Right lobe of liver (tissue), 6 donors: ENCODE measurements around the gene SRGAP2B. TPM values are rescaled to one million over a fixed set of nuclear protein-coding genes. Genes with fewer than 3 reads are reported as not detected.
"Not testable (repeated sequence)": the region's sequence is repeated elsewhere in the genome, so short reads cannot be mapped to it uniquely, and the experiment has no call there.

ENCODE experiments used
- ATAC-seq, 4 donors: fragments of 200-7000 bp; cut with Tn5 transposase; one replicate each; pipeline ENCODE4 v1.9.1; 2020; ENCODE audit warnings: mild to moderate bottlenecking in 4 of 4, moderate library complexity in 4 of 4
- DNase-seq, 3 donors: peaks; one replicate each; pipeline ENCODE4 v3.0.0-alpha.2; 2020
- H3K27ac ChIP-seq, 3 donors: fragments of 200-600 bp; one replicate each; pipeline ENCODE4 v1.8.0; 2022
- H3K27me3 ChIP-seq, 2 donors: fragments of 200-600 bp; one replicate each; pipeline ENCODE4 v1.8.0; 2022
- H3K36me3 ChIP-seq, 4 donors: fragments of 200-600 bp; sonication (generic) in 1 of 4; one replicate each; pipeline versions ENCODE4 v1.5.1 to v1.8.0; 2017 to 2022; ENCODE audit warnings: control low read depth in 1 of 4
- H3K4me1 ChIP-seq, 4 donors: fragments of 200-600 bp; sonication (generic) in 1 of 4; one replicate each; pipeline versions ENCODE4 v1.5.1 to v1.8.0; 2017 to 2022; ENCODE audit warnings: control low read depth in 1 of 4
- H3K4me3 ChIP-seq, 3 donors: fragments of 200-600 bp; one replicate each; pipeline ENCODE4 v1.8.0; 2022
- H3K9me3 ChIP-seq, 4 donors: fragments of 200-600 bp; sonication (generic) in 1 of 4; one replicate each; pipeline versions ENCODE4 v1.5.1 to v1.8.0; 2017 to 2022; ENCODE audit warnings: control low read depth in 1 of 4
- WGBS: methylation state at CpG from one replicate; pipeline ENCODE4 v1.1.6; 2018; ENCODE audit warnings: low coverage, low lambda C conversion rate; ENCODE audit not compliant: insufficient coverage; ENCODE audit errors: missing lambda C conversion rate; 5-methylcytosine and 5-hydroxymethylcytosine counted together
- intact Hi-C, 2 donors: fragments of 100-400 bp; cut with DNase I; formaldehyde crosslinking; loops; one replicate each; pipeline versions ENCODE4 v1.11.2 to v1.14.1; 2022
- total RNA-seq, 6 experiments: library from RNA; depleted of rRNA in 2 of 6; stranded (reverse); fragments of >200 nt in 2 of 6; fragmentation: NEBNext Ultra II Directional in 3 of 6; extraction: Animal tissue kit (Norgen Biotek cat#: 25700) in 3 of 6; gene quantifications; one replicate each; pipeline versions ENCODE4 v1.1.0 to v1.2.4, GENCODE V29; 2016 to 2023
- donor health status: DM: no; HTN: yes; CAD: no.
- donor health status: DM: no; HTN: no; CAD: no.
- donor health status: DM: no; HTN: no; CAD: no.
- donor health status: DM: no; HTN: yes; CAD: no.
- donor health status: DM: no; HTN: yes; CAD: no.

The SRGAP2B gene
- total RNA-seq, 6 experiments from 2014 or later, result 4.5 to 6.6 (median 6.1) TPM

GRCh38 chr1:144913458-144913857 is 181.7 kb downstream of the SRGAP2B start:
- no CpG with 5 or more reads among the region's 3 CpGs for WGBS
- intact Hi-C loops, result not testable (repeated sequence)

GRCh38 chr1:144910729-144911128 is 184.4 kb downstream of the SRGAP2B start:
- H3K36me3 ChIP-seq, DNase-seq, H3K9me3 ChIP-seq, H3K4me1 ChIP-seq, H3K27ac ChIP-seq, intact Hi-C loops, H3K27me3 ChIP-seq, H3K4me3 ChIP-seq: not testable (repeated sequence)
- no CpG with 5 or more reads among the region's 5 CpGs for WGBS
- peak in 2 of 4 donors; percentile 34 to 52 for ATAC-seq

More at GRCh38 chr1:144913458-144913857, 181.7 kb downstream of the SRGAP2B start:
- ATAC-seq, H3K4me3 ChIP-seq, H3K4me1 ChIP-seq, H3K27ac ChIP-seq, H3K9me3 ChIP-seq, H3K27me3 ChIP-seq, H3K36me3 ChIP-seq, DNase-seq: not testable (repeated sequence)

GRCh38 chr1:144900841-144901240 is 194.3 kb downstream of the SRGAP2B start:
- H3K36me3 ChIP-seq, H3K4me3 ChIP-seq, intact Hi-C loops, H3K27ac ChIP-seq, ATAC-seq, H3K4me1 ChIP-seq, H3K9me3 ChIP-seq, DNase-seq, H3K27me3 ChIP-seq: not testable (repeated sequence)
- no CpG with 5 or more reads among the region's 6 CpGs for WGBS

- no CpG with 5 or more reads among the region's 5 CpGs for WGBS
- H3K27me3 ChIP-seq, H3K9me3 ChIP-seq, H3K4me1 ChIP-seq, H3K27ac ChIP-seq, H3K4me3 ChIP-seq, intact Hi-C loops, DNase-seq, H3K36me3 ChIP-seq: not testable (repeated sequence)
- peak; percentile 66 to 79 (median 74) for ATAC-seq
Measured at GRCh38 chr1:144894454-144895201, 200.5 kb downstream of the SRGAP2B start.

- ATAC-seq, result peak; percentile 67 to 84 (median 76)
- intact Hi-C loops, H3K27ac ChIP-seq, H3K36me3 ChIP-seq, H3K27me3 ChIP-seq, DNase-seq, H3K9me3 ChIP-seq, H3K4me3 ChIP-seq, H3K4me1 ChIP-seq: not testable (repeated sequence)
- WGBS, result no CpG with 5 or more reads among the region's 9 CpGs
Measured at GRCh38 chr1:144893710-144894438, 201.3 kb downstream of the SRGAP2B start.

- DNase-seq, H3K9me3 ChIP-seq, H3K27ac ChIP-seq, H3K27me3 ChIP-seq, intact Hi-C loops, H3K4me3 ChIP-seq, H3K4me1 ChIP-seq, H3K36me3 ChIP-seq: not testable (repeated sequence)
- no CpG with 5 or more reads among the region's 7 CpGs for WGBS
- peak; percentile 66 to 77 (median 72) for ATAC-seq
Measured at GRCh38 chr1:144893062-144893461, 202.1 kb downstream of the SRGAP2B start.

- H3K36me3 ChIP-seq, H3K27ac ChIP-seq, ATAC-seq, DNase-seq, H3K9me3 ChIP-seq, intact Hi-C loops, H3K27me3 ChIP-seq, H3K4me1 ChIP-seq, H3K4me3 ChIP-seq: not testable (repeated sequence)
- no CpG with 5 or more reads among the region's 3 CpGs for WGBS
Measured at GRCh38 chr1:144889450-144890115, 205.5 kb downstream of the SRGAP2B start.

- DNase-seq (peak; percentile 22 to 62 (median 48)), ATAC-seq (peak in 2 of 4 donors; percentile 20 to 31)
- H3K4me1 ChIP-seq, H3K27me3 ChIP-seq, H3K9me3 ChIP-seq, H3K36me3 ChIP-seq, intact Hi-C loops, H3K27ac ChIP-seq: not testable (repeated sequence)
- H3K4me3 ChIP-seq, result peak overlapping the region in 1 of 3 donors; percentile 36
- under 1% methylated on average over 47 of the region's 47 CpGs for WGBS
Measured at GRCh38 chr1:144883022-144883421, 212.1 kb downstream of the SRGAP2B start.

GRCh38 chr1:144882343-144882742 is 212.8 kb downstream of the SRGAP2B start:
- intact Hi-C loops, H3K27me3 ChIP-seq, H3K27ac ChIP-seq, H3K4me3 ChIP-seq, H3K36me3 ChIP-seq, H3K9me3 ChIP-seq, ATAC-seq, H3K4me1 ChIP-seq: not testable (repeated sequence)
- DNase-seq, result peak in 1 of 3 donors; percentile 40
- WGBS, result 3% methylated on average over 5 of the region's 42 CpGs

- DNase-seq, result peak in 2 of 3 donors; percentile 4 to 15
- H3K4me1 ChIP-seq, H3K27me3 ChIP-seq, H3K27ac ChIP-seq, intact Hi-C loops, H3K9me3 ChIP-seq, H3K36me3 ChIP-seq, H3K4me3 ChIP-seq, ATAC-seq: not testable (repeated sequence)
- 23% methylated on average over 2 of the region's 3 CpGs for WGBS
Measured at GRCh38 chr1:144858607-144859006, 236.5 kb downstream of the SRGAP2B start.
